Esophagus muscularis mucosa (tissue), 4 donors: ENCODE results near the gene LENG8. TPM values are rescaled to one million over a fixed set of nuclear protein-coding genes. Genes with fewer than 3 reads are reported as not detected.

Source experiments
- DNase-seq: peaks from one replicate; pipeline ENCODE4 v3.0.0-alpha.2; 2017; ENCODE audit errors: extremely low spot score
- H3K27ac ChIP-seq, 4 donors: fragments of 200-600 bp; sonication (generic); replicated peaks in 1 of 4; 1 replicate in 3 of 4; 2 replicates in 1 of 4; pipeline ENCODE4 v1.5.1; 2016 to 2019; ENCODE audit warnings: mild to moderate bottlenecking in 1 of 4
- H3K27me3 ChIP-seq, 4 donors: fragments of 200-600 bp; sonication (generic); one replicate each; pipeline versions ENCODE4 v1.5.1 to v1.6.0; 2016 to 2019
- H3K36me3 ChIP-seq, 4 donors: fragments of 200-600 bp; sonication (generic); one replicate each; pipeline ENCODE4 v1.5.1; 2016 to 2019
- H3K4me1 ChIP-seq, 4 donors: fragments of 200-600 bp; sonication (generic); one replicate each; pipeline ENCODE4 v1.5.1; 2016 to 2019
- H3K4me3 ChIP-seq, 4 donors: fragments of 200-600 bp; sonication (generic); 1 replicate in 2 of 4; 2 replicates in 2 of 4; pipeline ENCODE4 v1.5.1; 2016 to 2019; ENCODE audit warnings: mild to moderate bottlenecking in 4 of 4, moderate library complexity in 1 of 4
- H3K9me3 ChIP-seq, 4 donors: fragments of 200-600 bp; sonication (generic); 1 replicate in 3 of 4; 2 replicates in 1 of 4; pipeline ENCODE4 v1.5.1; 2016 to 2019
- EP300 ChIP-seq: sonication (generic); formaldehyde crosslinking; IDR thresholded peaks from one replicate; pipeline ENCODE4 v1.6.1; 2017; ENCODE audit warnings: antibody characterized with exemption
- POLR2A ChIP-seq: fragments of 450-650 bp; IDR thresholded peaks from one replicate; pipeline ENCODE4 v1.6.1; 2017; ENCODE audit warnings: antibody characterized with exemption, moderate library complexity, mild to moderate bottlenecking, low read depth
- POLR2AphosphoS5 ChIP-seq, 2 donors: sonication (generic); formaldehyde crosslinking; IDR thresholded peaks; one replicate each; pipeline ENCODE4 v1.6.1; 2017; ENCODE audit warnings: antibody characterized with exemption in 2 of 2
- WGBS: methylation state at CpG from one replicate; pipeline ENCODE4 v1.1.5; 2018; 5-methylcytosine and 5-hydroxymethylcytosine counted together
- intact Hi-C: fragments of 100-400 bp; cut with DNase I; formaldehyde crosslinking; loops from one replicate; pipeline ENCODE4 v1.15.1; 2023
- total RNA-seq, 4 donors: library from RNA; depleted of rRNA; stranded (reverse); fragments of >200 nt; gene quantifications; one replicate each; pipeline versions ENCODE4 v1.1.0 to v1.2.1, GENCODE V29; 2016
- TF ChIP-seq, protein P1 (sequence below), 3 experiments: fragments of 200-600 bp in 2 of 3; fragments of 450-650 bp in 1 of 3; sonication (generic) in 2 of 3; IDR thresholded peaks; one replicate each; pipeline ENCODE4 v1.5.1; 2017 to 2019; ENCODE audit warnings: antibody characterized with exemption in 3 of 3, mild to moderate bottlenecking in 2 of 3, moderate library complexity in 1 of 3

LENG8 gene
- total RNA-seq, 4 donors from 2014 or later, result 42.9 to 115 (median 72.2) TPM

GRCh38 chr19:54482889-54483288 lies 33.9 kb downstream of the LENG8 start:
- Histone ChIP-seq H3K4me3 (no peak overlapping the region), H3K4me1 (peaks cover 0 to 9% (median 2%) of the 10 kb centered on the region in 4 donors), H3K27ac (no peak overlapping the region), H3K27me3 (peaks cover 0 to 62% (median 6%) of the 10 kb centered on the region in 4 donors), H3K9me3 (no peaks in the 10 kb centered on the region), H3K36me3 (no peaks in the 10 kb centered on the region)
- no peak for DNase-seq
- 66% methylated on average over 3 of the region's 3 CpGs for WGBS
- intact Hi-C loops, result no loop called here
- TF ChIP-seq EP300 (no peak), POLR2A (no peak)
- TF ChIP-seq, protein P1, sequence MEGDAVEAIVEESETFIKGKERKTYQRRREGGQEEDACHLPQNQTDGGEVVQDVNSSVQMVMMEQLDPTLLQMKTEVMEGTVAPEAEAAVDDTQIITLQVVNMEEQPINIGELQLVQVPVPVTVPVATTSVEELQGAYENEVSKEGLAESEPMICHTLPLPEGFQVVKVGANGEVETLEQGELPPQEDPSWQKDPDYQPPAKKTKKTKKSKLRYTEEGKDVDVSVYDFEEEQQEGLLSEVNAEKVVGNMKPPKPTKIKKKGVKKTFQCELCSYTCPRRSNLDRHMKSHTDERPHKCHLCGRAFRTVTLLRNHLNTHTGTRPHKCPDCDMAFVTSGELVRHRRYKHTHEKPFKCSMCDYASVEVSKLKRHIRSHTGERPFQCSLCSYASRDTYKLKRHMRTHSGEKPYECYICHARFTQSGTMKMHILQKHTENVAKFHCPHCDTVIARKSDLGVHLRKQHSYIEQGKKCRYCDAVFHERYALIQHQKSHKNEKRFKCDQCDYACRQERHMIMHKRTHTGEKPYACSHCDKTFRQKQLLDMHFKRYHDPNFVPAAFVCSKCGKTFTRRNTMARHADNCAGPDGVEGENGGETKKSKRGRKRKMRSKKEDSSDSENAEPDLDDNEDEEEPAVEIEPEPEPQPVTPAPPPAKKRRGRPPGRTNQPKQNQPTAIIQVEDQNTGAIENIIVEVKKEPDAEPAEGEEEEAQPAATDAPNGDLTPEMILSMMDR (IDR thresholded peaks at IDR 0.05), result no peak

GRCh38 chr19:54484451-54484850 lies 35.5 kb downstream of the LENG8 start:
- DNase-seq, result no peak
- no peak overlapping the region for H3K27ac ChIP-seq
- TF ChIP-seq EP300 (no peak), POLR2A (no peak), POLR2AphosphoS5 (IDR thresholded peaks at IDR 0.05) (no peak)
- TF ChIP-seq, protein P1 (IDR thresholded peaks at IDR 0.05), result no peak
- no peaks in the 10 kb centered on the region for H3K9me3 ChIP-seq
- intact Hi-C loops, result no loop called here
- WGBS, result 74% methylated on average over 10 of the region's 10 CpGs
- no peaks in the 10 kb centered on the region for H3K36me3 ChIP-seq
- peaks cover 0 to 6% (median 2%) of the 10 kb centered on the region in 4 donors for H3K4me1 ChIP-seq
- H3K4me3 ChIP-seq, result no peak overlapping the region
- peaks cover 0 to 49% (median 3%) of the 10 kb centered on the region in 4 donors for H3K27me3 ChIP-seq

DNA sequence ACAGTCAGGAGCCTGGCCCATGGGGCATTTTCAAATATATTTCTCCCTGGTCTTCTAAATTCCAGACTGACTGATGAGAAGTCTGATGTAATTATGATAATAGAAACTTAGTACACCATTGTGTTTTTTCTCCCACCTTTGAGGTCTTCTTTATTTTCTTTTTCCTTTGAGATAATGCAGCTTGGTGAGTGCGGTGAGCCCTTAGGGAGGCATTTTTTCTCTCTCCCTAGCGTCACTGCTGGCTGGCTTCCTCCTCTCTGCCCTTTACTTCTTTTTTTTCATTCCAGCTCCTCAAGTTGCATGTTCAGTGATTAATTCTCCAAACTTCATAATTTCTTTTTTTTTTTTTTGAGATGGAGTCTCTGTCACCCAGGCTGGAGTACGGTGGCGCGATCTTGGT lies 36.9 kb downstream of the LENG8 start:
- no peak for DNase-seq
- Histone ChIP-seq H3K27me3 (peaks cover 0 to 40% (median 0%) of the 10 kb centered on the region in 4 donors), H3K4me1 (peaks cover 0 to 6% (median 2%) of the 10 kb centered on the region in 4 donors), H3K4me3 (no peak overlapping the region), H3K36me3 (no peaks in the 10 kb centered on the region), H3K27ac (no peak overlapping the region), H3K9me3 (no peaks in the 10 kb centered on the region)
- intact Hi-C loops, result no loop called here
- TF ChIP-seq, protein P1 (IDR thresholded peaks at IDR 0.05), result no peak
- TF ChIP-seq POLR2AphosphoS5 (IDR thresholded peaks at IDR 0.05) (no peak), EP300 (no peak), POLR2A (no peak)
- 55% methylated on average over 5 of the region's 5 CpGs for WGBS

DNA sequence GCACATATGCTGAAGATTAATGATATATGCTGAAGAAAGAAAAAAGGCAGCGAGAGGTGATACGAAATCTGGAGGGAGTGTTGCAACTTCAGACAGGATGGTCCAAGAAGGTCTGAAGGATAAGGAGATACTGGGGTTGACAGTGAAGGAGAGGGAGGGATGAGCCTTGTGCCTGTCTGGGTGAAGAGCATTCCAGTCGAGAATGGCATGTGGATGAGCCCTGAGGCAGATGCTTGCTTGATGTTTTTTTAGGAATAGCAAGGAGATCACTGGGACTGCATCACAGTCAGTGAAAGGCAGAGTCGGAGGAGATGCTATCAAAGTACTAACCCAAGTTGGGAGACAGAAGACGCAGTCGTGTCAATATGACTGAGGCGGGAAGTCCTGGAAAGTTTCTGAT lies 40.3 kb downstream of the LENG8 start:
- H3K4me3 ChIP-seq, result no peak overlapping the region
- no peak overlapping the region for H3K27ac ChIP-seq
- no peaks in the 10 kb centered on the region for H3K9me3 ChIP-seq
- intact Hi-C loops, result no loop called here
- H3K4me1 ChIP-seq, result no peaks in the 10 kb centered on the region
- no peaks in the 10 kb centered on the region for H3K36me3 ChIP-seq
- TF ChIP-seq POLR2AphosphoS5 (IDR thresholded peaks at IDR 0.05), result no peak
- TF ChIP-seq EP300, result no peak
- TF ChIP-seq, protein P1 (IDR thresholded peaks at IDR 0.05), result no peak
- TF ChIP-seq POLR2A, result no peak
- DNase-seq, result no peak
- peaks cover 0 to 51% (median 0%) of the 10 kb centered on the region in 4 donors for H3K27me3 ChIP-seq
- 52% methylated on average over 7 of the region's 7 CpGs for WGBS

GRCh38 chr19:54489766-54490165 lies 40.8 kb downstream of the LENG8 start:
- Histone ChIP-seq H3K9me3 (no peaks in the 10 kb centered on the region), H3K4me3 (no peak overlapping the region), H3K4me1 (no peaks in the 10 kb centered on the region), H3K27ac (no peak overlapping the region), H3K27me3 (peaks cover 0 to 48% (median 0%) of the 10 kb centered on the region in 4 donors), H3K36me3 (no peaks in the 10 kb centered on the region)
- DNase-seq, result no peak
- TF ChIP-seq EP300 (no peak), POLR2AphosphoS5 (IDR thresholded peaks at IDR 0.05) (no peak), POLR2A (no peak)
- TF ChIP-seq, protein P1 (IDR thresholded peaks at IDR 0.05), result no peak
- intact Hi-C loops, result no loop called here
- 63% methylated on average over 3 of the region's 9 CpGs for WGBS
